Measurements from ENCODE around the gene FAM13A. TPM values are rescaled to one million over a fixed set of nuclear protein-coding genes. Genes with fewer than 3 reads are reported as not detected.

FAM13A gene
- total and polyA plus RNA-seq, 2 donors (not counting 1 experiment from before 2014, with no cell fraction given): 0.51 to 2.1 TPM

DNA sequence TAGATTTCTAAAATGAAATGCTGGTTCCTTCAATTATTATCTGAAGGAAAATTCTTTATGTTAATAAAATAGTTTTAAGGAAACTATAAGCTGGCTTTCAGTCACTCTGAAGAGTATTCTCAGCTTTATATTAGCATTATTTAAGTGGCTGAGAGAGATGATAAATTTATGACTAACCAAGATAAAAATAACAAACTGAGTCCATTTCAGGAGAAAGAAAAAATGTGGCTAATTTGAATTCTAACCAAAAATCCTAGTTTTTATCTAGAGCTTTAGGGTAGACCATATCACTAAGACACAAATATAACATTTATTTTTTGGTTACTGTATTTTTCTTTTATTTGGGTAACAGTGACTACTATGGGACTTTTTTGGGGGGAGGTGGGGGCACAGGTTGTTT, 299.9 kb downstream of the FAM13A start:
- POLR2A ChIA-PET: no interaction called here
- H3K4me1 Mint-ChIP-seq: no peaks in the 10 kb centered on the region
- H3K9me3 Mint-ChIP-seq (ENCODE audit: insufficient read depth): no peaks in the 10 kb centered on the region
- TF ChIP-seq EZH2 (IDR thresholded peaks at IDR 0.05; ENCODE audit: borderline replicate concordance, insufficient read depth, low read depth, low read length, poor library complexity, severe bottlenecking): no peak
- TF ChIP-seq, protein P1, sequence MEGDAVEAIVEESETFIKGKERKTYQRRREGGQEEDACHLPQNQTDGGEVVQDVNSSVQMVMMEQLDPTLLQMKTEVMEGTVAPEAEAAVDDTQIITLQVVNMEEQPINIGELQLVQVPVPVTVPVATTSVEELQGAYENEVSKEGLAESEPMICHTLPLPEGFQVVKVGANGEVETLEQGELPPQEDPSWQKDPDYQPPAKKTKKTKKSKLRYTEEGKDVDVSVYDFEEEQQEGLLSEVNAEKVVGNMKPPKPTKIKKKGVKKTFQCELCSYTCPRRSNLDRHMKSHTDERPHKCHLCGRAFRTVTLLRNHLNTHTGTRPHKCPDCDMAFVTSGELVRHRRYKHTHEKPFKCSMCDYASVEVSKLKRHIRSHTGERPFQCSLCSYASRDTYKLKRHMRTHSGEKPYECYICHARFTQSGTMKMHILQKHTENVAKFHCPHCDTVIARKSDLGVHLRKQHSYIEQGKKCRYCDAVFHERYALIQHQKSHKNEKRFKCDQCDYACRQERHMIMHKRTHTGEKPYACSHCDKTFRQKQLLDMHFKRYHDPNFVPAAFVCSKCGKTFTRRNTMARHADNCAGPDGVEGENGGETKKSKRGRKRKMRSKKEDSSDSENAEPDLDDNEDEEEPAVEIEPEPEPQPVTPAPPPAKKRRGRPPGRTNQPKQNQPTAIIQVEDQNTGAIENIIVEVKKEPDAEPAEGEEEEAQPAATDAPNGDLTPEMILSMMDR (IDR thresholded peaks at IDR 0.05): no peak
- no peaks in the 10 kb centered on the region for H3K27me3 ChIP-seq (replicated peaks in 1 of 4; ENCODE audit: control extremely low read depth in 1 of 4, control insufficient read depth in 3 of 4, insufficient read depth in 4 of 4, low read length in 3 of 4)
- no peaks in the 10 kb centered on the region for H4K20me1 ChIP-seq (ENCODE audit: control insufficient read depth, insufficient read depth, low read length, poor library complexity, severe bottlenecking)
- H3K79me2 ChIP-seq (ENCODE audit: control insufficient read depth, insufficient read depth, low read length): no peaks in the 10 kb centered on the region
- CTCF ChIA-PET: interaction anchor here (0.6 kb wide), 1 partner anchor 1622 kb away, joined by 3 read pairs; no protein-coding TSS in a partner anchor
- H3K4me1 ChIP-seq (ENCODE audit: control insufficient read depth in 2 of 2, insufficient read depth in 2 of 2, low read length in 2 of 2): no peaks in the 10 kb centered on the region
- ATAC-seq (ENCODE audit: low read depth) (no peak), DNase-seq (no peak)
- intact Hi-C loops (cut with micrococcal nuclease): no loop called here
- H3K9ac ChIP-seq (ENCODE audit: low read length): no peak overlapping the region
- H3K27me3 Mint-ChIP-seq: peaks cover 5% of the 10 kb centered on the region
- H3K27ac ChIP-seq (ENCODE audit: low read length in 2 of 2): no peak overlapping the region
- no peak overlapping the region for H3K4me3 Mint-ChIP-seq
- H3K4me2 ChIP-seq (replicated peaks; ENCODE audit: low read depth, low read length, poor library complexity, severe bottlenecking): no peak overlapping the region
- H3K36me3 ChIP-seq (replicated peaks in 1 of 2; ENCODE audit: control extremely low read depth in 1 of 2, control insufficient read depth in 1 of 2, extremely low read depth in 1 of 2, insufficient read depth in 2 of 2, low read length in 1 of 2): no peaks in the 10 kb centered on the region
- no peak overlapping the region for H2AFZ ChIP-seq (ENCODE audit: insufficient read depth, low read depth, low read length, poor library complexity, severe bottlenecking)
- no peak overlapping the region for H3K27ac Mint-ChIP-seq
- no peaks in the 10 kb centered on the region for H3K9me3 ChIP-seq (ENCODE audit: control extremely low read depth in 1 of 3, control insufficient read depth in 2 of 3, insufficient read depth in 1 of 3, low read length in 2 of 3)
- H3K4me3 ChIP-seq (ENCODE audit: control extremely low read depth in 1 of 5, extremely low read depth in 1 of 5, insufficient read depth in 1 of 5, low read depth in 2 of 5, low read length in 4 of 5): no peak overlapping the region

DNA sequence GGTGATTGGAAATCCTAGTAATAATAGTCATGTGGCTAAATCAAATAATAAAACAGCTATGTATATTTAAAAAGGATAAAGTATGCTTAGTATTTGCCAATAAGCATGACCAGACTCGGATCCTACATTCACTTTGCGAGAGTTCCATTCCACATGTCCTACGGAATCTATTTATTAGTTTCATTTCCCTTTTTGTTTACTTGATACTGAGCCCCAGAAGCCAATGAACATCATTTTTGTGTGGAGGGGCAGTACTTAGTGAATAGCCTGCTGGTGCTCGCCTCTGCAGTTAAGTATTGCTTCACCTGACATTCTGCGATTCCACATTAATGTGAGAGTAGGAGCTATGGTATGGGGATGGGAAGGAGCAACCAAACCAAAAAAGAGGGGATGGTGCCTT, 300.8 kb downstream of the FAM13A start:
- Histone ChIP-seq H3K4me2 (replicated peaks; ENCODE audit: low read depth, low read length, poor library complexity, severe bottlenecking) (no peak overlapping the region), H3K36me3 (replicated peaks in 1 of 2; ENCODE audit: control extremely low read depth in 1 of 2, control insufficient read depth in 1 of 2, extremely low read depth in 1 of 2, insufficient read depth in 2 of 2, low read length in 1 of 2) (no peaks in the 10 kb centered on the region), H3K4me3 (ENCODE audit: control extremely low read depth in 1 of 5, extremely low read depth in 1 of 5, insufficient read depth in 1 of 5, low read depth in 2 of 5, low read length in 4 of 5) (no peak overlapping the region), H3K79me2 (ENCODE audit: control insufficient read depth, insufficient read depth, low read length) (no peaks in the 10 kb centered on the region), H3K4me1 (ENCODE audit: control insufficient read depth in 2 of 2, insufficient read depth in 2 of 2, low read length in 2 of 2) (no peaks in the 10 kb centered on the region), H3K9me3 (ENCODE audit: control extremely low read depth in 1 of 3, control insufficient read depth in 2 of 3, insufficient read depth in 1 of 3, low read length in 2 of 3) (no peaks in the 10 kb centered on the region), H4K20me1 (ENCODE audit: control insufficient read depth, insufficient read depth, low read length, poor library complexity, severe bottlenecking) (no peaks in the 10 kb centered on the region), H3K27ac (ENCODE audit: low read length in 2 of 2) (no peak overlapping the region), H2AFZ (ENCODE audit: insufficient read depth, low read depth, low read length, poor library complexity, severe bottlenecking) (no peak overlapping the region), H3K27me3 (replicated peaks in 1 of 4; ENCODE audit: control extremely low read depth in 1 of 4, control insufficient read depth in 3 of 4, insufficient read depth in 4 of 4, low read length in 3 of 4) (no peaks in the 10 kb centered on the region), H3K9ac (ENCODE audit: low read length) (no peak overlapping the region)
- WGBS (ENCODE audit: insufficient coverage): 100% methylated on average over 2 of the region's 5 CpGs
- H3K4me3 Mint-ChIP-seq: no peak overlapping the region
- ChIA-PET CTCF (no interaction called here), POLR2A (no interaction called here)
- H3K9me3 Mint-ChIP-seq (ENCODE audit: insufficient read depth): no peaks in the 10 kb centered on the region
- intact Hi-C loops (cut with micrococcal nuclease): no loop called here
- ATAC-seq (ENCODE audit: low read depth) (no peak), DNase-seq (no peak)
- no peak overlapping the region for H3K27ac Mint-ChIP-seq
- no peaks in the 10 kb centered on the region for H3K4me1 Mint-ChIP-seq
- H3K27me3 Mint-ChIP-seq: peaks cover 9% of the 10 kb centered on the region
- TF ChIP-seq, protein P1 (IDR thresholded peaks at IDR 0.05): no peak
- no peak for TF ChIP-seq EZH2 (IDR thresholded peaks at IDR 0.05; ENCODE audit: borderline replicate concordance, insufficient read depth, low read depth, low read length, poor library complexity, severe bottlenecking)
